Effector CD8-positive, alpha-beta T cell (primary cell): Measurements from ENCODE around the gene GPR18.

Source experiments
- DNase-seq: peaks from one replicate; lab custom pipeline; 2025; lab: John Stamatoyannopoulos, UW

Gene GPR18

GRCh38 chr13:99208185-99208584, 50.0 kb downstream of the GPR18 start:
- no peak for DNase-seq

- DNase-seq = no peak
These were observed 50.7 kb downstream of the GPR18 start for GRCh38 chr13:99207511-99207910.

- no peak for DNase-seq
These were observed 51.3 kb downstream of the GPR18 start for GRCh38 chr13:99206873-99207272.

- no peak for DNase-seq
These were observed 52.0 kb downstream of the GPR18 start for GRCh38 chr13:99206226-99206625.

- DNase-seq = no peak
These were observed 52.5 kb downstream of the GPR18 start for GRCh38 chr13:99205621-99206220.
